Uterus (tissue), 2 donors: ENCODE results near the gene MAP4K4.

Experiments used
- POLR2A ChIP-seq, 2 donors: fragments of 450-650 bp; IDR thresholded peaks; one replicate each; pipeline ENCODE4 v1.6.1; 2016; ENCODE audit warnings: antibody characterized with exemption in 2 of 2, mild to moderate bottlenecking in 1 of 2, moderate library complexity in 1 of 2
- TF ChIP-seq, protein P1 (sequence below), 4 experiments: fragments of 200-600 bp in 2 of 4; fragments of 450-650 bp in 2 of 4; sonication (generic) in 2 of 4; IDR thresholded peaks; one replicate each; pipeline ENCODE4 v1.5.1; 2016 to 2019; ENCODE audit warnings: antibody characterized with exemption in 4 of 4, mild to moderate bottlenecking in 2 of 4, moderate library complexity in 1 of 4

DNA sequence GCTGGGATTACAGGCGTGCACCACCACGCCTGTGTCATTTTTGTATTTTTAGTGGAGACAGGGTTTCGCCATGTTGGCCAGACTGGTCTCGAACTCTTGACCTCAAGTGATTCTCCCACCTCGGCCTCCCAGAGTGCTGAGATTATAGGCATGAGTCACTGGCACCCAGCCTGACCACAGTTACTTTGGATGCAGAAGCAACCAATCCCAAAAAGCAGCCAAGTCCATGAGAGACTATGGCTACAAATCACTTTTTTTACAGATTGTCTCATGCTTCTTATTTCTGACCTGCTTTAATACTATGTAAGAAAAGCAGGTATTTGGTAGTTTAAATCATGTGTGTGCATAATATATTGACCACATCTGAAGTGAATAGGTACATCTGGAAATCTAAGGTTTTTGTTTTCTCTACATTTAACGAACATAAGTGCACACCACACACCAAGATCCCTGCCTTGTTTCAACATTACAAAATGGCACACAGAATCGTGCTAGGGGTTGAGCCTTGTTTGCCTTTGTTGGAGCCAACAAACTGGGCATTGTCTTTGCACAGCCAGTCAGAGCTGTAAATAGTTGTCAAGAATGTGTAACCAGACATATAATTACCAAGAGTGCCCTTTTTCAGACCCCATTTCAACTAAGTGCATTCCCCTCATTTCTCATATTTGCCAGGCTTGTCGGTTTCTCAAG, 18.3 kb upstream of the MAP4K4 start:
- TF ChIP-seq, protein P1, sequence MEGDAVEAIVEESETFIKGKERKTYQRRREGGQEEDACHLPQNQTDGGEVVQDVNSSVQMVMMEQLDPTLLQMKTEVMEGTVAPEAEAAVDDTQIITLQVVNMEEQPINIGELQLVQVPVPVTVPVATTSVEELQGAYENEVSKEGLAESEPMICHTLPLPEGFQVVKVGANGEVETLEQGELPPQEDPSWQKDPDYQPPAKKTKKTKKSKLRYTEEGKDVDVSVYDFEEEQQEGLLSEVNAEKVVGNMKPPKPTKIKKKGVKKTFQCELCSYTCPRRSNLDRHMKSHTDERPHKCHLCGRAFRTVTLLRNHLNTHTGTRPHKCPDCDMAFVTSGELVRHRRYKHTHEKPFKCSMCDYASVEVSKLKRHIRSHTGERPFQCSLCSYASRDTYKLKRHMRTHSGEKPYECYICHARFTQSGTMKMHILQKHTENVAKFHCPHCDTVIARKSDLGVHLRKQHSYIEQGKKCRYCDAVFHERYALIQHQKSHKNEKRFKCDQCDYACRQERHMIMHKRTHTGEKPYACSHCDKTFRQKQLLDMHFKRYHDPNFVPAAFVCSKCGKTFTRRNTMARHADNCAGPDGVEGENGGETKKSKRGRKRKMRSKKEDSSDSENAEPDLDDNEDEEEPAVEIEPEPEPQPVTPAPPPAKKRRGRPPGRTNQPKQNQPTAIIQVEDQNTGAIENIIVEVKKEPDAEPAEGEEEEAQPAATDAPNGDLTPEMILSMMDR (IDR thresholded peaks at IDR 0.05), result no peak
- no peak for TF ChIP-seq POLR2A (IDR thresholded peaks at IDR 0.05)
